ENCODE measurements around the gene OTUB2. TPM values are rescaled to one million over a fixed set of nuclear protein-coding genes. Genes with fewer than 3 reads are reported as not detected.

Gene OTUB2
- total RNA-seq, 3 donors from 2014 or later (not counting 1 experiment from before 2014, with no cell fraction given) = 0.09 to 0.13 TPM; not detected in 1

GRCh38 chr14:94089479-94089878 lies 63.3 kb downstream of the OTUB2 start:
- H3K36me3 Mint-ChIP-seq = no peaks in the 10 kb centered on the region
- H3K4me1 ChIP-seq (ENCODE audit: control insufficient read depth, insufficient read depth, low read length) = no peaks in the 10 kb centered on the region
- no peaks in the 10 kb centered on the region for H3K27me3 ChIP-seq (ENCODE audit: control insufficient read depth, insufficient read depth, low read length)
- TF ChIP-seq CTCF (IDR thresholded peaks at IDR 0.05) = no peak
- H3K9me3 Mint-ChIP-seq = no peaks in the 10 kb centered on the region
- no peak overlapping the region for H3K27ac Mint-ChIP-seq
- 96% methylated on average over 4 of the region's 4 CpGs for WGBS (ENCODE audit: insufficient coverage)
- no peak overlapping the region for H3K27ac ChIP-seq (ENCODE audit: low read length)
- intact Hi-C loops (cut with micrococcal nuclease) = no loop called here
- no peaks in the 10 kb centered on the region for H3K36me3 ChIP-seq (ENCODE audit: control insufficient read depth, insufficient read depth, low read length)
- H3K27me3 Mint-ChIP-seq (ENCODE audit: low read depth in 2 of 2) = no peaks in the 10 kb centered on the region
- H3K4me1 Mint-ChIP-seq = no peaks in the 10 kb centered on the region
- H3K9me3 ChIP-seq (ENCODE audit: control insufficient read depth, insufficient read depth, low read length) = no peaks in the 10 kb centered on the region
- ATAC-seq (no peak), DNase-seq (no peak)
- H3K4me3 Mint-ChIP-seq = no peak overlapping the region
- H3K4me3 ChIP-seq (ENCODE audit: low read length) = no peak overlapping the region

GRCh38 chr14:94093418-94093817 lies 67.3 kb downstream of the OTUB2 start:
- Histone ChIP-seq H3K27me3 (ENCODE audit: control insufficient read depth, insufficient read depth, low read length) (no peaks in the 10 kb centered on the region), H3K9me3 (ENCODE audit: control insufficient read depth, insufficient read depth, low read length) (no peaks in the 10 kb centered on the region), H3K27ac (ENCODE audit: low read length) (no peak overlapping the region), H3K4me3 (ENCODE audit: low read length) (no peak overlapping the region), H3K4me1 (ENCODE audit: control insufficient read depth, insufficient read depth, low read length) (no peaks in the 10 kb centered on the region), H3K36me3 (ENCODE audit: control insufficient read depth, insufficient read depth, low read length) (no peaks in the 10 kb centered on the region)
- Mint-ChIP-seq H3K27ac (no peak overlapping the region), H3K36me3 (no peaks in the 10 kb centered on the region), H3K4me3 (no peak overlapping the region), H3K4me1 (no peaks in the 10 kb centered on the region), H3K9me3 (no peaks in the 10 kb centered on the region), H3K27me3 (ENCODE audit: low read depth in 2 of 2) (no peaks in the 10 kb centered on the region)
- intact Hi-C loops (cut with micrococcal nuclease) = no loop called here
- TF ChIP-seq CTCF (IDR thresholded peaks at IDR 0.05) = no peak
- DNase-seq (no peak), ATAC-seq (no peak)
- WGBS (ENCODE audit: insufficient coverage) = 100% methylated on average over 2 of the region's 2 CpGs

GRCh38 chr14:94097091-94097490 lies 71.0 kb downstream of the OTUB2 start:
- Mint-ChIP-seq H3K4me1 (no peaks in the 10 kb centered on the region), H3K27ac (no peak overlapping the region), H3K9me3 (no peaks in the 10 kb centered on the region), H3K4me3 (no peak overlapping the region), H3K36me3 (no peaks in the 10 kb centered on the region), H3K27me3 (ENCODE audit: low read depth in 2 of 2) (no peaks in the 10 kb centered on the region)
- DNase-seq = no peak
- H3K27ac ChIP-seq (ENCODE audit: low read length) = no peak overlapping the region
- no peak for ATAC-seq
- no peaks in the 10 kb centered on the region for H3K27me3 ChIP-seq (ENCODE audit: control insufficient read depth, insufficient read depth, low read length)
- no peaks in the 10 kb centered on the region for H3K36me3 ChIP-seq (ENCODE audit: control insufficient read depth, insufficient read depth, low read length)
- H3K4me1 ChIP-seq (ENCODE audit: control insufficient read depth, insufficient read depth, low read length) = no peaks in the 10 kb centered on the region
- 100% methylated on average over 4 of the region's 4 CpGs for WGBS (ENCODE audit: insufficient coverage)
- H3K4me3 ChIP-seq (ENCODE audit: low read length) = no peak overlapping the region
- H3K9me3 ChIP-seq (ENCODE audit: control insufficient read depth, insufficient read depth, low read length) = no peaks in the 10 kb centered on the region
- intact Hi-C loops (cut with micrococcal nuclease) = no loop called here
- TF ChIP-seq CTCF (IDR thresholded peaks at IDR 0.05) = no peak

Other genes starting within 250 kb of the OTUB2 start
- gene PRIMA1, start 237.9 kb upstream of the OTUB2 start, total RNA-seq = not detected
- gene FAM181A, start 99.0 kb upstream of the OTUB2 start, total RNA-seq = not detected
- 1 to 10 TPM; 3.7 to 7.2 (median 4.8) TPM for gene ASB2, start 49.8 kb upstream of the OTUB2 start, total RNA-seq
- gene CCDC197, start 29.0 kb upstream of the OTUB2 start, total RNA-seq = not detected
- 100 to 1,000 TPM; 250 to 357 (median 296) TPM for gene DDX24, start 54.9 kb downstream of the OTUB2 start, total RNA-seq
- 10 to 100 TPM; 10.1 to 15.1 (median 12.1) TPM for gene IFI27L1, start 55.0 kb downstream of the OTUB2 start, total RNA-seq
- 1 to 10 TPM in 1 of 3 donors, under 1 TPM in 2; 0.47 to 1.3 (median 0.52) TPM for gene IFI27, start 84.4 kb downstream of the OTUB2 start, total RNA-seq
- 10 to 100 TPM; 36.3 to 55.1 (median 39.8) TPM for gene IFI27L2, start 103.3 kb downstream of the OTUB2 start, total RNA-seq
- gene PPP4R4, start 148.0 kb downstream of the OTUB2 start, total RNA-seq = under 1 TPM in 2 of 3 donors, not detected in 1; 0.52 to 0.58 TPM

Measured in natural killer cell (primary cell).